Parietal lobe (tissue), 1 donor: ENCODE data around the gene DYNC1I1. TPM values are rescaled to one million over a fixed set of nuclear protein-coding genes. Genes with fewer than 3 reads are reported as not detected.

Experiments
- total RNA-seq: library from RNA; depleted of rRNA; stranded (reverse); fragments of >200 nt; gene quantifications from one replicate; pipeline ENCODE4 v1.2.3, GENCODE V29; 2014

Gene DYNC1I1
- total RNA-seq, result 197 TPM

DNA sequence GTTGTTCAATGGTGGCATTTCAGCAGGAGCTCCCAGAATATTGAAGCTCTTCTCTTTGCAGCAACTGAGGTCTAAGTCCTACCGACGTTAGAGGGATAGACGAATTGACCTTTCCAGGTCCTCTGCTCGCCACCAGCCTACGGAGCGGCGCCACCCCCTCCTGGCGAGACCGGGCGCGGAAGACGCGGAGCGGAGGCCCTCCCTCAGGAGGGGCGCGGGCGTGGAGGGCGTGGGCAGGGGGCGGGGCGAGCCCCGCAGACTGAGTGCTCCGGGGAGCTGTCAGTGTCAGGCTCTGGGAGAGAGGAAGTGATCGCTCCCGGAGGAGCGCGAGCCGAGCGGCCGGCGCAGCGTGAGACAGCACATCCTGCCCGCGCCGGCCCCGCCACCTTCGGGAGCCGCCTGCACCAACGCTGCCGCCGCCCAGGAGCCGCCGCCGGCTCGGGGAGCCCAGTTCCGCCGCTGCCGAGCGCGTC is at the start of gene DYNC1I1:
DYNC1I1 (plus strand) TSS at position 257 of the 473 bp plus-strand sequence. CDS start 32,176 bp downstream, outside the sequence.

Other genes with a start within 250 kb of the DYNC1I1 start
- 4.4 TPM for gene PDK4, start 176.0 kb upstream of the DYNC1I1 start, total RNA-seq